Endodermal cell (in vitro differentiated cells): Measurements from ENCODE around the gene TCL1B. TPM values are rescaled to one million over a fixed set of nuclear protein-coding genes. Genes with fewer than 3 reads are reported as not detected.

Experiments
- DNase-seq: peaks from one replicate; pipeline ENCODE4 v3.0.0-alpha.2; 2017
- H3K27ac ChIP-seq: 2 replicates; pipeline ENCODE4 v1.5.1; 2013; ENCODE audit warnings: mild to moderate bottlenecking, low read depth, low read length, moderate library complexity
- H3K27me3 ChIP-seq: 2 replicates; pipeline ENCODE4 v1.6.1; 2013; ENCODE audit warnings: mild to moderate bottlenecking, low read length, moderate library complexity; ENCODE audit not compliant: insufficient read depth, control insufficient read depth, poor library complexity, severe bottlenecking
- H3K36me3 ChIP-seq: 2 replicates; pipeline ENCODE4 v1.7.0; 2013; ENCODE audit warnings: mild to moderate bottlenecking, low read length, moderate library complexity; ENCODE audit not compliant: control insufficient read depth, insufficient read depth
- H3K4me1 ChIP-seq: one replicate; pipeline ENCODE4 v1.7.0; 2013; ENCODE audit warnings: low read length; ENCODE audit not compliant: control insufficient read depth, insufficient read depth
- H3K4me3 ChIP-seq: 2 replicates; pipeline ENCODE4 v1.5.1; 2013; ENCODE audit warnings: mild to moderate bottlenecking, low read length, moderate library complexity
- H3K9ac ChIP-seq: 2 replicates; pipeline ENCODE4 v1.6.1; 2013; ENCODE audit warnings: mild to moderate bottlenecking, low read length, moderate library complexity; ENCODE audit not compliant: poor library complexity, severe bottlenecking; ENCODE audit errors: extremely low read depth
- H3K9me3 ChIP-seq: 2 replicates; pipeline ENCODE4 v1.6.1; 2013; ENCODE audit warnings: mild to moderate bottlenecking, low read length, moderate library complexity; ENCODE audit not compliant: control insufficient read depth
- H3K27ac Mint-ChIP-seq: 2 replicates; pipeline ENCODE4 v1.8.0; 2020; ENCODE audit warnings: mixed read lengths
- H3K27me3 Mint-ChIP-seq: 2 replicates; pipeline ENCODE4 v1.8.0; 2021; ENCODE audit warnings: mild to moderate bottlenecking, mixed read lengths; ENCODE audit not compliant: insufficient read depth
- H3K36me3 Mint-ChIP-seq: 2 replicates; pipeline ENCODE4 v1.8.0; 2020; ENCODE audit warnings: low read depth, mixed read lengths
- H3K4me1 Mint-ChIP-seq: 2 replicates; pipeline ENCODE4 v1.8.0; 2020; ENCODE audit warnings: mixed read lengths
- H3K4me3 Mint-ChIP-seq: 2 replicates; pipeline ENCODE4 v1.8.0; 2020; ENCODE audit warnings: mild to moderate bottlenecking, moderate library complexity, mixed read lengths
- H3K9me3 Mint-ChIP-seq: 2 replicates; pipeline ENCODE4 v1.8.0; 2020; ENCODE audit warnings: mild to moderate bottlenecking, mixed read lengths
- CTCF ChIP-seq: fragments of 200-600 bp; sonication (generic); conservative IDR thresholded peaks from 2 replicates; pipeline ENCODE4 v1.5.0; 2021; ENCODE audit warnings: antibody characterized with exemption, mild to moderate bottlenecking
- WGBS, 2 experiments: methylation state at CpG; one replicate each; pipeline versions ENCODE4 v1.1.5 to v1.1.7; 2013; ENCODE audit warnings: missing lambda C conversion rate in 2 of 2, mixed read lengths in 1 of 2; ENCODE audit not compliant: insufficient coverage in 1 of 2, insufficient read length in 1 of 2; 5-methylcytosine and 5-hydroxymethylcytosine counted together
- total RNA-seq, 2 donors: library from RNA; stranded (reverse); fragmentation: NEBNext Ultra II Directional in 1 of 2; extraction: Animal tissue kit (Norgen Biotek cat#: 25700) in 1 of 2; gene quantifications; 2 replicates in 1 of 2; 3 replicates in 1 of 2; pipeline ENCODE4 v1.2.1, GENCODE V29; 2021

TCL1B gene
- total RNA-seq, 2 donors from 2014 or later, result 0.62 to 0.95 TPM

GRCh38 chr14:95741038-95741490 is 54.8 kb downstream of the TCL1B start:
- Histone ChIP-seq H3K27me3 (peaks cover 6% of the 10 kb centered on the region), H3K36me3 (no peaks in the 10 kb centered on the region), H3K27ac (no peak overlapping the region), H3K9me3 (no peaks in the 10 kb centered on the region), H3K4me3 (no peak overlapping the region), H3K4me1 (no peaks in the 10 kb centered on the region), H3K9ac (no peak overlapping the region)
- no peak for TF ChIP-seq CTCF
- 71% methylated on average over 4 to 5 of the region's 5 CpGs for WGBS, 2 experiments
- Mint-ChIP-seq H3K4me3 (no peak overlapping the region), H3K27ac (no peak overlapping the region), H3K4me1 (no peaks in the 10 kb centered on the region), H3K36me3 (no peaks in the 10 kb centered on the region), H3K9me3 (no peaks in the 10 kb centered on the region), H3K27me3 (peaks cover 3% of the 10 kb centered on the region)
- DNase-seq, result no peak

GRCh38 chr14:95741781-95742180 is 55.6 kb downstream of the TCL1B start:
- DNase-seq, result no peak
- no peaks in the 10 kb centered on the region for H3K4me1 Mint-ChIP-seq
- H3K27me3 Mint-ChIP-seq, result no peaks in the 10 kb centered on the region
- H3K9me3 ChIP-seq, result no peaks in the 10 kb centered on the region
- H3K4me1 ChIP-seq, result no peaks in the 10 kb centered on the region
- H3K9ac ChIP-seq, result no peak overlapping the region
- no peak overlapping the region for H3K27ac ChIP-seq
- TF ChIP-seq CTCF, result no peak
- H3K4me3 Mint-ChIP-seq, result no peak overlapping the region
- H3K27me3 ChIP-seq, result peaks cover 10% of the 10 kb centered on the region
- no peaks in the 10 kb centered on the region for H3K36me3 ChIP-seq
- no peaks in the 10 kb centered on the region for H3K36me3 Mint-ChIP-seq
- H3K27ac Mint-ChIP-seq, result no peak overlapping the region
- H3K9me3 Mint-ChIP-seq, result no peaks in the 10 kb centered on the region
- 78 to 80% methylated on average over 2 to 4 of the region's 4 CpGs for WGBS, 2 experiments
- H3K4me3 ChIP-seq, result no peak overlapping the region

Other genes starting within 250 kb of the TCL1B start
- 1 to 10 TPM; 1.0 to 5.2 TPM for gene SYNE3, start 169.8 kb upstream of the TCL1B start, total RNA-seq
- 10 to 100 TPM; 62.4 to 63.4 TPM for gene GLRX5, start 151.4 kb upstream of the TCL1B start, total RNA-seq
- gene TCL1A, start 27.7 kb downstream of the TCL1B start, total RNA-seq, result 1 to 10 TPM in 1 of 2 donors, under 1 TPM in 1; 0.53 to 1.8 TPM
- 10 to 100 TPM; 26.2 to 30.0 TPM for gene TUNAR, start 190.4 kb downstream of the TCL1B start, total RNA-seq